MCF 10A (cell line): ENCODE results near the gene SLC9A3. TPM values are rescaled to one million over a fixed set of nuclear protein-coding genes. Genes with fewer than 3 reads are reported as not detected.

ENCODE experiments used
- BruUV-seq: library from RNA; stranded (reverse); fragments of 400-500 nt; replicated peaks from 2 replicates; lab custom pipeline; 2021; lab: Mats Ljungman, UMichigan
- CTCF ChIA-PET: fragments of 300-600 bp; sonication (Branson Sonifier 250); formaldehyde crosslinking; extraction: SDS; loops from one replicate; lab custom pipeline; 2021; ENCODE audit warnings: antibody characterized with exemption, inconsistent platforms; lab: Yijun Ruan, JAX
- POLR2A ChIA-PET: fragments of 300-600, 350-650 bp; sonication (Branson Sonifier 250); formaldehyde crosslinking; extraction: SDS; loops from one replicate; lab custom pipeline; 2020; ENCODE audit warnings: antibody characterized with exemption, inconsistent platforms; lab: Yijun Ruan, JAX
- DNase-seq: peaks from one replicate; pipeline ENCODE4 v3.0.0-alpha.2; 2018; ENCODE audit not compliant: unreplicated experiment
- H3K27ac Mint-ChIP-seq: one replicate; pipeline ENCODE4 v1.8.0; 2022; ENCODE audit warnings: mild to moderate bottlenecking, low read depth, mixed read lengths; ENCODE audit not compliant: unreplicated experiment
- H3K27me3 Mint-ChIP-seq: one replicate; pipeline ENCODE4 v1.8.0; 2022; ENCODE audit warnings: mixed read lengths; ENCODE audit not compliant: insufficient read depth, unreplicated experiment
- H3K36me3 Mint-ChIP-seq: one replicate; pipeline ENCODE4 v1.8.0; 2022; ENCODE audit warnings: mild to moderate bottlenecking, moderate library complexity, mixed read lengths; ENCODE audit not compliant: insufficient read depth, unreplicated experiment
- H3K4me1 Mint-ChIP-seq: one replicate; pipeline ENCODE4 v1.8.0; 2022; ENCODE audit warnings: mixed read lengths; ENCODE audit not compliant: insufficient read depth, unreplicated experiment
- H3K4me3 Mint-ChIP-seq: one replicate; pipeline ENCODE4 v1.8.0; 2022; ENCODE audit warnings: mild to moderate bottlenecking, moderate library complexity, mixed read lengths; ENCODE audit not compliant: unreplicated experiment
- H3K9me3 Mint-ChIP-seq: one replicate; pipeline ENCODE4 v1.8.0; 2022; ENCODE audit warnings: mixed read lengths; ENCODE audit not compliant: unreplicated experiment
- intact Hi-C: fragments of 100-400 bp; cut with micrococcal nuclease; formaldehyde crosslinking; loops from 2 replicates; pipeline ENCODE4 v1.14.1; 2022
- total RNA-seq: library from RNA; stranded (reverse); gene quantifications from 2 replicates; pipeline ENCODE4 v1.2.3, GENCODE V29; 2022
- TF ChIP-seq, protein P1 (sequence below): fragments of 200-600 bp; IDR thresholded peaks from one replicate; pipeline ENCODE4 v1.8.0; 2022; ENCODE audit warnings: antibody characterized with exemption, mild to moderate bottlenecking; ENCODE audit not compliant: unreplicated experiment

The SLC9A3 gene
- total RNA-seq, 1 experiment from 2014 or later: 1.0 TPM

DNA sequence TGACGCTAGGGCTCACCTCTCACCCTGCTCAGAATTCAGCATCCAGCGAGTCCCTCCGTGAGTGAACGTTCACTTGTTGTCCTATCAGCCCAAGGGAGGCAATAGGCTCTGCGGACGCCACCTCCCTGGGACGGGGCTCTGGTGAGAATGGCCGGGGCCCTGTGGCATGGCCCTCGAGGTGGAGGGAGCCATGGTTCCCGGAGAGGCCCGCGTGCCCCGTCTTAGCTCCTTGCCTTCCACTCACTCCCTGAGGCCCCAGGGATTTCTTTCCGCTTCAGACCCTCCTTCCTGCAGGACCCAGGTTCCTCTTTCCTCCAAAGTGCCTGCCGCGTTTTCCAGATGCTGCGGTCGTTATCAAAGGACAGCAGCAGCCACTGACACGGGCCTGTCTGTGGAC, 59.8 kb downstream of the SLC9A3 start:
- intact Hi-C loops: no loop called here
- BruUV-seq: no TSS peak
- Mint-ChIP-seq H3K27ac (no peak overlapping the region), H3K4me3 (no peak overlapping the region), H3K36me3 (peaks cover 53% of the 10 kb centered on the region), H3K4me1 (peaks cover 3% of the 10 kb centered on the region), H3K9me3 (no peaks in the 10 kb centered on the region), H3K27me3 (no peaks in the 10 kb centered on the region)
- DNase-seq: no peak
- ChIA-PET CTCF (interaction anchor here (0.6 kb wide), 1 partner anchor 148 kb away, joined by 3 read pairs; no protein-coding TSS in a partner anchor), POLR2A (no interaction called here)
- TF ChIP-seq, protein P1, sequence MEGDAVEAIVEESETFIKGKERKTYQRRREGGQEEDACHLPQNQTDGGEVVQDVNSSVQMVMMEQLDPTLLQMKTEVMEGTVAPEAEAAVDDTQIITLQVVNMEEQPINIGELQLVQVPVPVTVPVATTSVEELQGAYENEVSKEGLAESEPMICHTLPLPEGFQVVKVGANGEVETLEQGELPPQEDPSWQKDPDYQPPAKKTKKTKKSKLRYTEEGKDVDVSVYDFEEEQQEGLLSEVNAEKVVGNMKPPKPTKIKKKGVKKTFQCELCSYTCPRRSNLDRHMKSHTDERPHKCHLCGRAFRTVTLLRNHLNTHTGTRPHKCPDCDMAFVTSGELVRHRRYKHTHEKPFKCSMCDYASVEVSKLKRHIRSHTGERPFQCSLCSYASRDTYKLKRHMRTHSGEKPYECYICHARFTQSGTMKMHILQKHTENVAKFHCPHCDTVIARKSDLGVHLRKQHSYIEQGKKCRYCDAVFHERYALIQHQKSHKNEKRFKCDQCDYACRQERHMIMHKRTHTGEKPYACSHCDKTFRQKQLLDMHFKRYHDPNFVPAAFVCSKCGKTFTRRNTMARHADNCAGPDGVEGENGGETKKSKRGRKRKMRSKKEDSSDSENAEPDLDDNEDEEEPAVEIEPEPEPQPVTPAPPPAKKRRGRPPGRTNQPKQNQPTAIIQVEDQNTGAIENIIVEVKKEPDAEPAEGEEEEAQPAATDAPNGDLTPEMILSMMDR: no peak

DNA sequence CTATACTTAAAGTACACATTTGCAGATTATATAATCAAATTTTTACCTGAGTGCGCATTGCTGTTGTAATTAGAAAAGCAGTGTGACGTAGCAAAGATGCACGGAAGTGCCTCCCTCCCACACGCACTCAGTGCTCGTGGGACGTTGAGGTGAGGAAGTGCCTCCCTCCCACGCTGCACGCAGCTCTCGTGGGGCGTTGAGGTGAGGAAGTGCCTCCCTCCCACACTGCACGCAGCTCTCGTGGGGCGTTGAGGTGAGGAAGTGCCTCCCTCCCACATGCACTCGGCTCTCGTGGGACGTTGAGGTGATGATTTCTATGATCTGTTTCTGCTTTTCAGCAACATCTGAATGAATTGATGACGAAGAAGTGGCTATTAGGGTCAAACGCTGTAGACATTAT, 60.3 kb downstream of the SLC9A3 start:
- intact Hi-C loops: no loop called here
- Mint-ChIP-seq H3K27ac (no peak overlapping the region), H3K36me3 (peaks cover 50% of the 10 kb centered on the region), H3K4me1 (peaks cover 8% of the 10 kb centered on the region), H3K4me3 (no peak overlapping the region), H3K9me3 (no peaks in the 10 kb centered on the region), H3K27me3 (no peaks in the 10 kb centered on the region)
- ChIA-PET CTCF (interaction anchor here (0.6 kb wide), 1 partner anchor 147 kb away, joined by 3 read pairs; no protein-coding TSS in a partner anchor), POLR2A (no interaction called here)
- no TSS peak for BruUV-seq
- no peak for DNase-seq
- TF ChIP-seq, protein P1: no peak

DNA sequence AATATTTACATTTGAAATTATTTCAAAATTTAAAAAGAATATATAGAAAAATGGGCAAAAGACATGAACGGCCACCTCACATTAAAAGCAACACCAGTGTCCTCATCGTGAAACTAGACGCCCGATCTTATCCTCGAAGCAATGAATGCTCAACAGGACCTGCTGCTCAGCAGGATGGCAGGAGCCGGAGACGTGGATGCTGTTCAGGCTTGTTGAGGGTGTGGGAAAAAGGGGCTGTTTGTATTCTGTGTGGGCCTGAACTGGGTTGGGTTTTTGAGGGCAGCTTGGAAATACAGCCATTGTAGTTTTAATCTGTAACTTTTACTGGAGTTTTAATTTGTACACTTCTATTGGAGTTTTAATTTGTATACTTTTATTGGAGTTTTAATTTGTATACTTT, 60.9 kb downstream of the SLC9A3 start:
- Mint-ChIP-seq H3K36me3 (peaks cover 53% of the 10 kb centered on the region), H3K9me3 (no peaks in the 10 kb centered on the region), H3K27ac (no peak overlapping the region), H3K4me1 (peaks cover 15% of the 10 kb centered on the region), H3K4me3 (no peak overlapping the region), H3K27me3 (no peaks in the 10 kb centered on the region)
- BruUV-seq: no TSS peak
- TF ChIP-seq, protein P1: no peak
- ChIA-PET CTCF (no interaction called here), POLR2A (no interaction called here)
- intact Hi-C loops: no loop called here
- DNase-seq: no peak

DNA sequence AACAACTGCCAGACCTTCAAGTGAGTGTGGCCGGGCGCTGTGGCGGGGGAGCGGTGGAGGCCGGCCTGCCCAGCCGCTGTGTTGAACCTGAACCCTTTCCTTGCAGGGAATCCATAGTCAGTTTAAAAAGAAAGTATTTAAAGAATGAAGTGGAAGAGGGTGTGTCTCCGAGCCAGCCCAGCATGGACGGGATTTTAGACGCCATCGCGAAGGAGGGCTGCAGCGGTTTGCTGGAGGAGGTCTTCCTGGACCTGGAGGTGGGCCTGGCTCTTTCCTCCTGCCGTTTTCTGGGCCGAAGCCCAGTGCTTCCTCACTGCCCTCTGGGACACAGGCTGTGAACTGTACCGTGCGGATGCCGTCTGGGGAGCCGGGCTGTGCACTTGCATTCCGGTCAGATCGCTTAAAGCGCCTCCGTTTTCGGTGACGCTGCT, 62.2 kb downstream of the SLC9A3 start:
- ChIA-PET CTCF (no interaction called here), POLR2A (interaction anchor here (1.1 kb wide), 1 partner anchor 10 kb away, joined by 4 read pairs; no protein-coding TSS in a partner anchor)
- Mint-ChIP-seq H3K36me3 (peaks cover 57% of the 10 kb centered on the region), H3K4me3 (no peak overlapping the region), H3K27me3 (no peaks in the 10 kb centered on the region), H3K9me3 (no peaks in the 10 kb centered on the region), H3K27ac (no peak overlapping the region), H3K4me1 (peaks cover 19% of the 10 kb centered on the region)
- BruUV-seq: no TSS peak
- no peak for DNase-seq
- intact Hi-C loops: no loop called here
- TF ChIP-seq, protein P1: no peak
